NB4 (cell line): ENCODE data around the gene BCL3.

ENCODE experiments used
- DNase-seq: peaks from one replicate; pipeline ENCODE4 v3.0.0; 2010; ENCODE audit warnings: low read depth
- H3K4me3 ChIP-seq: one replicate; pipeline ENCODE4 v1.5.1; 2011; ENCODE audit warnings: mild to moderate bottlenecking, low read depth, low read length, moderate library complexity
- CTCF ChIP-seq: IDR thresholded peaks from one replicate; pipeline ENCODE4 v1.5.1; 2012; ENCODE audit warnings: low read depth, low read length
- MYC ChIP-seq: IDR thresholded peaks from 2 replicates; pipeline ENCODE4 v1.6.1; 2011; ENCODE audit warnings: low read depth, low read length
- POLR2A ChIP-seq: IDR thresholded peaks from 2 replicates; pipeline ENCODE4 v1.6.1; 2011; ENCODE audit warnings: mild to moderate bottlenecking; ENCODE audit not compliant: insufficient read length; ENCODE audit errors: extremely low read depth
- TF ChIP-seq, protein P1 (sequence below): IDR thresholded peaks from 2 replicates; pipeline ENCODE4 v1.6.1; 2011; ENCODE audit warnings: low read depth, low read length

Gene BCL3

DNA sequence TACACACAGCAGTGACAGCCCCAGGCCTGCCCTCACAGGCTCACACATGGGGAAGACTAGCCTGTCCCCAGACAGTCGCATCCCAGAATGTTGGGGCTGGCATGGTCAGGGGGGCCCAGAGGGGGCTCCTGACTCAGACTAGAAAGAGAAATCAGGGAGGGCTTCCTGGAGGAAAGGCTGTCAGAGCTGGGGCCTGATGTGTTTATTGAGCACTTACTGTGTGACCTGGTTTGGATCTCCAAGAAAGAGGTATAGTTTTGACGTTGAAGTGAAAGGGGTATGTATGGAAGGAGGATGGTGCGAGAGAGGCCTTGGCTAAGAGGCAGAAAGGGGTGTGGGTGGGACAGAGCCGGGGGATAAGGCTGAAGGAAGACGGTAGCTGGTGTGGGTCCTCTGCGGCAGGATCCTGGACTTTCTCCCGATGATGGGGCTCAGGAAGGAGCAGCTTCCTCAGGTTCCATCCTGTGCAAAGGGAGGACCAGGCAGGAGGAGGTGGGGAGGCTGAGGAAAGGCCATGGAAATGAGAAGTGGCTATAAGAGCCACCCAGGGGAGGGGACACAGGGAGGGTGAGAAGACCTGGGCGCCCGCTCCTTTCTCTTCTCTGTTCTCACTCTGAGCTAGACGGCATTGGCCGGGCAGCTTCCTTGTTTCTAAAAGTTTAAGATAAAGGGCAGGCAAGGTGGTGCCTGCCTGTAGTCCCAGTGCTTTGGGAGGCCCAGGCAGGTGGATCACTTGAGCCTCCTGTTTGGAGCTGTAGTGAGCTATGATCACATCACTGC, 16.1 kb upstream of the BCL3 start:
- no peak overlapping the region for H3K4me3 ChIP-seq
- no peak for DNase-seq
- TF ChIP-seq, protein P1, sequence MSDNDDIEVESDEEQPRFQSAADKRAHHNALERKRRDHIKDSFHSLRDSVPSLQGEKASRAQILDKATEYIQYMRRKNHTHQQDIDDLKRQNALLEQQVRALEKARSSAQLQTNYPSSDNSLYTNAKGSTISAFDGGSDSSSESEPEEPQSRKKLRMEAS: no peak
- TF ChIP-seq POLR2A: no peak
- TF ChIP-seq CTCF: no peak
- no peak for TF ChIP-seq MYC

GRCh38 chr19:44734357-44734756, 14.2 kb upstream of the BCL3 start:
- TF ChIP-seq CTCF: no peak
- no peak for TF ChIP-seq POLR2A
- TF ChIP-seq, protein P1: no peak
- no peak for TF ChIP-seq MYC
- no peak for DNase-seq
- no peak overlapping the region for H3K4me3 ChIP-seq

GRCh38 chr19:44735011-44735410, 13.5 kb upstream of the BCL3 start:
- TF ChIP-seq CTCF: no peak
- TF ChIP-seq MYC: no peak
- TF ChIP-seq POLR2A: no peak
- TF ChIP-seq, protein P1: no peak
- DNase-seq: no peak
- H3K4me3 ChIP-seq: no peak overlapping the region

DNA sequence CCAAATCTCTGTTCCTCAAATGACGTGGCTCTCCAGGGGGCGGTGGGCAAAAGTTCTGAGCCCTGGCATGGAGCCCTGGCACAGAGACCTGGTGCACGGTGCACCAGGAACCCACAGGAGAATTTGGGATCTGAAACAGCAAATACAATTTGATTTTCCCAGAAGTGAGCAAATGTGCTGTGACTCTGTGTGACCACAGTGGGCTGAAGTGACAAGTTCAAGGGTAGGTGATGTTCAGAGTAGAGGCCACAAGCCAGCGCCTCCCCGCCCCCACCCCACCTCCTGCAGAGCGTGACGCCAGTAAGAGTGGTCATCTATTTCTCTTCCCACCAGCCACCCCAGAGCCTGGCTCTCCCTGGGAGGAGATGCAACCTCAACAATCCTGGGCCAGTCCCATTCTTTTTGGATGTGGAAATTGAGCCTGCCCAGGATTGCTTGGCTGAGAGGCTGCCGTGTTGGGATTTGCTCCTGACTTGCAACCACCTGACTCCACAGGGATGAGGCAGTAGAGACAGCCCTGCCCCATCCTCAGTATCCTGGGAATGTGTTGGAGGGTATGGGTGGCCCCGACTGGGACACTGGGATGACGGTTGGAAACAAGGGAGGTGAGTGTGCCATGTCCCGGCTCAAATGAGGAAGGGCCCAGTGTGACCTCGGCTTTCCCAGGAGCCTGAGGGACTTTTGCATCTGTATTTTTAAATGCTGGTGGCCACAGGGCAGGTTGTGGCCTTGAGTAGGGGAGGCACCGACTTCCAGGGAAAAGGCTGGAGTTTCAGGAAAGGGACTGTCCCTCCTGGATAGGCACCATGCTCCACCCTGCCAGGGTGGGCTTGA, 11.1 kb upstream of the BCL3 start:
- no peak for DNase-seq
- H3K4me3 ChIP-seq: no peak overlapping the region
- TF ChIP-seq POLR2A (no peak), CTCF (no peak), MYC (no peak)
- TF ChIP-seq, protein P1: no peak

- no peak for DNase-seq
- no peak overlapping the region for H3K4me3 ChIP-seq
- TF ChIP-seq POLR2A: no peak
- TF ChIP-seq CTCF: no peak
- no peak for TF ChIP-seq MYC
- TF ChIP-seq, protein P1: no peak
These were observed 10.4 kb upstream of the BCL3 start for GRCh38 chr19:44738136-44738535.
